HCT116 (cell line): Measurements from ENCODE around the gene CYP46A1.

Experiments used
- ATF3 ChIP-seq: IDR thresholded peaks from 2 replicates; pipeline ENCODE4 v1.6.1; 2012
- CEBPB ChIP-seq: IDR thresholded peaks from 2 replicates; pipeline ENCODE4 v1.6.1; 2012; ENCODE audit warnings: low read depth
- CTCF ChIP-seq, 3 experiments: fragments of 200-600 bp in 1 of 3; sonication (generic) in 1 of 3; IDR thresholded peaks in 2 of 3; conservative IDR thresholded peaks in 1 of 3; 2 replicates each; pipeline ENCODE4 v1.5.1; 2012 to 2017; ENCODE audit warnings: low read depth in 2 of 3, low read length in 2 of 3, antibody characterized with exemption in 1 of 3, borderline replicate concordance in 1 of 3, control low read depth in 1 of 3, mild to moderate bottlenecking in 1 of 3, mixed read lengths in 1 of 3, mixed run types in 1 of 3, moderate library complexity in 1 of 3; ENCODE audit not compliant: insufficient read depth in 1 of 3
- EZH2 ChIP-seq: fragments of 200-600 bp; sonication (generic); IDR thresholded peaks from 2 replicates; pipeline ENCODE4 v1.6.1; 2017; ENCODE audit warnings: antibody characterized with exemption, mixed run types
- FOSL1 ChIP-seq: IDR thresholded peaks from 2 replicates; pipeline ENCODE4 v1.6.1; 2012; ENCODE audit warnings: low read depth
- POLR2A ChIP-seq: IDR thresholded peaks from 2 replicates; pipeline ENCODE4 v1.7.0; 2011; ENCODE audit warnings: borderline replicate concordance; ENCODE audit not compliant: insufficient read depth, insufficient read length; ENCODE audit errors: extremely low read depth
- SIN3A ChIP-seq: IDR thresholded peaks from 2 replicates; pipeline ENCODE4 v1.6.1; 2012; ENCODE audit warnings: low read depth
- SP1 ChIP-seq: IDR thresholded peaks from 2 replicates; pipeline ENCODE4 v1.6.1; 2012; ENCODE audit warnings: low read depth
- ZNF274 ChIP-seq: fragments of 200-500 bp; sonication (Bioruptor generic); IDR thresholded peaks from 2 replicates; pipeline ENCODE4 v1.6.1; 2014; ENCODE audit warnings: mild to moderate bottlenecking, low read depth, low read length, inconsistent platforms

- TF ChIP-seq CTCF (IDR thresholded peaks at IDR 0.05 in 2 of 3, conservative IDR thresholded peaks at IDR 0.05 in 1 of 3; ENCODE audit: borderline replicate concordance in 1 of 3, insufficient read depth in 1 of 3, low read depth in 2 of 3, low read length in 2 of 3) (no peak), ATF3 (no peak), FOSL1 (no peak), EZH2 (no peak), SP1 (no peak), ZNF274 (no peak), SIN3A (no peak), CEBPB (no peak), POLR2A (no peak)
Measured at GRCh38 chr14:99755068-99755405, 70.9 kb downstream of the CYP46A1 start.
